Skeletal muscle tissue (tissue), 4 donors: ENCODE results near the gene OR52J3. TPM values are rescaled to one million over a fixed set of nuclear protein-coding genes. Genes with fewer than 3 reads are reported as not detected.

Experiments
- H3K27ac ChIP-seq: one replicate; pipeline ENCODE4 v1.7.0; 2013; ENCODE audit warnings: mild to moderate bottlenecking, low read depth, low read length, inconsistent platforms
- H3K27me3 ChIP-seq, 3 donors: one replicate each; pipeline ENCODE4 v1.7.0; 2013; ENCODE audit warnings: low read length in 3 of 3; ENCODE audit not compliant: control insufficient read depth in 3 of 3, insufficient read depth in 3 of 3
- H3K36me3 ChIP-seq, 3 donors: one replicate each; pipeline ENCODE4 v1.7.0; 2013; ENCODE audit warnings: low read length in 3 of 3; ENCODE audit not compliant: control insufficient read depth in 3 of 3, insufficient read depth in 3 of 3
- H3K4me1 ChIP-seq, 3 donors: one replicate each; pipeline ENCODE4 v1.7.0; 2013; ENCODE audit warnings: low read length in 3 of 3, mild to moderate bottlenecking in 3 of 3; ENCODE audit not compliant: control insufficient read depth in 3 of 3, insufficient read depth in 3 of 3
- H3K4me3 ChIP-seq, 3 donors: one replicate each; pipeline ENCODE4 v1.7.0; 2013; ENCODE audit warnings: low read length in 3 of 3
- H3K9ac ChIP-seq, 3 donors: one replicate each; pipeline ENCODE4 v1.7.0; 2013; ENCODE audit warnings: low read length in 3 of 3, mild to moderate bottlenecking in 3 of 3, moderate library complexity in 2 of 3, low read depth in 1 of 3
- H3K9me3 ChIP-seq, 3 donors: one replicate each; pipeline ENCODE4 v1.7.0; 2013; ENCODE audit warnings: low read length in 3 of 3; ENCODE audit not compliant: control insufficient read depth in 3 of 3
- total RNA-seq: library from RNA; depleted of rRNA; stranded (reverse); fragments of >200 nt; gene quantifications from one replicate; pipeline ENCODE4 v1.2.3, GENCODE V29; 2014
- donor health status: Osteomylitis.

Gene OR52J3
- total RNA-seq, 1 donor from 2014 or later = not detected

DNA sequence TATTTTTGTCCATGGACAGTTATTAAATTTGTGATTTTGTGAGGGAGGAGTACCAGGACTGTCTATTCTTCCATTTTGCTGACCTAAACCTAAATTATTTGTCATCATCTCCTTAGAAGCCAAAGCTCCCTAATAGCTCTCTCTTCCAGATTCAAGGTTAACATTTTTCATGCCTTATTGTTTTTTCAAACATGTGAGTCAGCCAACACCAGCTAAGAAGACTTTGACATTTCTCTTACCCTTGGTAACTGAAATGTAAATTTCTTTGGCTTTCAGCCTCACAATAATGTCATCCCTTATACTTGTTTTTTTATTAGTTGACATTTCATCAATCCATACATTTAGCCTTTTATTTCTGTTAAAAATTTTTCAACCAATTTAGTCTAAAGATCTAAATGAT lies 42.2 kb downstream of the OR52J3 start:
- Histone ChIP-seq H3K27me3 (no peaks in the 10 kb centered on the region), H3K4me3 (no peak overlapping the region), H3K36me3 (no peaks in the 10 kb centered on the region), H3K27ac (no peak overlapping the region), H3K9ac (no peak overlapping the region), H3K4me1 (no peaks in the 10 kb centered on the region), H3K9me3 (no peaks in the 10 kb centered on the region)

DNA sequence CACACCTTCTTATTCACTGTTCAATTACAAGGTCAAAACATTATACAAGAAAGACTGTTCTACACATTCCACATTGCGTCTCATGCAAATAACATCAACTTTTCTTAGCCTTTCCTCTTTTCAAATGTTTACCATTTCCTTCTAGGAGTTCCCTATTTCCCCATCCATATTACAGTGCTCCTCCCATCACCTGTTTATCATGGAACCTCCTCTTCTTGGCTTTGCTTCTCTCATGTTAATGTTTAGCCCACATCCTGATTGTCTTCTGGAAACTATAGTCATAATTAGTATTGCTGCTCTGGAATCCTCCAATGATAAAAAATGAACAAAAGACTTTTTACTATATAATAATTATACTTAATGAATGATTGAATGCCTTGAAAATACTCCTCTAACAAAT lies 44.3 kb downstream of the OR52J3 start:
- Histone ChIP-seq H3K9ac (no peak overlapping the region), H3K27me3 (no peaks in the 10 kb centered on the region), H3K27ac (no peak overlapping the region), H3K4me3 (no peak overlapping the region), H3K4me1 (no peaks in the 10 kb centered on the region), H3K9me3 (no peaks in the 10 kb centered on the region), H3K36me3 (no peaks in the 10 kb centered on the region)

DNA sequence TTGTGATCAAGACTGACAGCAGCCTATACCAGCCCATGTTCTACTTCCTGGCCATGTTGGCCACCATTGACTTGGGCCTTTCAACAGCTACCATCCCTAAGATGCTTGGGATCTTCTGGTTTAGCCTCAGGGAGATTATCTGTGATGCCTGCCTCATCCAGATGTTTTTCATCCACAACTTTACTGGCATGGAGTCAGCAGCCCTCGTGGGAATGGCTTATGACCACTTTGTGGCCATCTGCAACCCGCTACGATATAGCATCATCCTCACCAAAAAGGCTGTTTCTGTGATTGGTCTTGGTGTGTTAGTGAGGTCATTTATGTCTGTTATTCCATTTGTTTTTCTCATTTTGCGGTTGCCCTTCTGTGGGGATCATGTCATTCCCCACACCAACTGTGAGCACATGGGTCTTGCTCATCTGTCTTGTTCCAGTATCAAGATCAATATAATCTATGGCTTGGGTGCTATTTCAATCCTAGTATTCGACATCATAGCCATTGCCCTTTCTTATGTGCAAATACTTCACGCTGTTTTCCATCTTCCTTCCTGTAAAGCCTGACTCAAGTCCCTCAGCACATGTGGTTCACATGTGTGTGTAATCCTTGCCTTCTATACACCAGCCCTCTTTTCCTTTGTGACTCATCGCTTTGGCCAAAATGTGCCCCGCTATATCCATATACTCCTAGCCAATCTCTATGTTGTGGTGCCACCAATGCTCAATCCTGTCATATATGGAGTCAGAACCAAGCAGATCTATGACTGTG lies 46.7 kb downstream of the OR52J3 start:
- Histone ChIP-seq H3K9me3 (no peaks in the 10 kb centered on the region), H3K4me1 (no peaks in the 10 kb centered on the region), H3K27ac (no peak overlapping the region), H3K4me3 (no peak overlapping the region), H3K9ac (no peak overlapping the region), H3K27me3 (no peaks in the 10 kb centered on the region), H3K36me3 (no peaks in the 10 kb centered on the region)

DNA sequence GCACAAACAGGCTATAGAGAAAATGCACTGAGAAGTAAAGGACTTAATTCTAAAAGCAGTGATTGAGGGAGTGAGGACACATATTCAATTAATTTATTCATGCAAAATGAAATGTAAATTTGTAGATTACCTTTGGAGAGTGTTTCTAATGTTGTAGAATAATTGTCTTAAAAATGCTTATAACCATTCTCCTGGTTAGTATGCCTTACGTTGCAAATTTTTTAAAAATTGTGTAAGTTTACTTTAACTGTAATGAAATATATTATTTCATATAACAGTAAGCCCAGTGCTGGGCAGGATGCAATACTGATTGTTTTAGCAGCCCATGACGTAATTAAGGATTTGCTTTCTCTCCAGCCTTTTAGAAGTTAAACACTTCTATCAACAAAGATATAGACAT lies 49.7 kb downstream of the OR52J3 start:
- H3K9me3 ChIP-seq = no peaks in the 10 kb centered on the region
- no peaks in the 10 kb centered on the region for H3K27me3 ChIP-seq
- H3K9ac ChIP-seq = no peak overlapping the region
- H3K4me3 ChIP-seq = no peak overlapping the region
- no peaks in the 10 kb centered on the region for H3K36me3 ChIP-seq
- H3K4me1 ChIP-seq = no peaks in the 10 kb centered on the region
- H3K27ac ChIP-seq = no peak overlapping the region

Other genes starting within 250 kb of the OR52J3 start
- gene OR52R1, start 242.1 kb upstream of the OR52J3 start, total RNA-seq = not detected
- not detected for gene OR51F2, start 225.2 kb upstream of the OR52J3 start, total RNA-seq
- not detected for gene OR51S1, start 197.3 kb upstream of the OR52J3 start, total RNA-seq
- gene OR51T1, start 164.6 kb upstream of the OR52J3 start, total RNA-seq = not detected
- not detected for gene OR51A7, start 142.7 kb upstream of the OR52J3 start, total RNA-seq
- gene OR51G2, start 127.2 kb upstream of the OR52J3 start, total RNA-seq = not detected
- gene OR51G1, start 122.2 kb upstream of the OR52J3 start, total RNA-seq = not detected
- gene OR51A4, start 98.9 kb upstream of the OR52J3 start, total RNA-seq = not detected
- gene OR51A2, start 90.8 kb upstream of the OR52J3 start, total RNA-seq = not detected
- not detected for gene OR51L1, start 51.7 kb upstream of the OR52J3 start, total RNA-seq
- not detected for gene OR52E2, start 13.1 kb downstream of the OR52J3 start, total RNA-seq
- not detected for gene OR52E1, start 23.0 kb downstream of the OR52J3 start, total RNA-seq
- not detected for gene OR52A5, start 91.8 kb downstream of the OR52J3 start, total RNA-seq
- gene OR52A1, start 108.2 kb downstream of the OR52J3 start, total RNA-seq = not detected
- not detected for gene OR51V1, start 154.2 kb downstream of the OR52J3 start, total RNA-seq
- gene HBB, start 180.5 kb downstream of the OR52J3 start, total RNA-seq = 3,814 TPM
- gene HBD, start 188.0 kb downstream of the OR52J3 start, total RNA-seq = not detected
- 24.5 TPM for gene HBG1, start 203.3 kb downstream of the OR52J3 start, total RNA-seq
- 17,934 TPM for gene HBG2, start 208.3 kb downstream of the OR52J3 start, total RNA-seq
- 84.0 TPM for gene HBE1, start 223.4 kb downstream of the OR52J3 start, total RNA-seq